DMS53 (cell line): ENCODE measurements around the gene DGKZ.

Experiments used
- DNase-seq: peaks from one replicate; lab custom pipeline; 2025; lab: John Stamatoyannopoulos, UW

DGKZ gene

DNA sequence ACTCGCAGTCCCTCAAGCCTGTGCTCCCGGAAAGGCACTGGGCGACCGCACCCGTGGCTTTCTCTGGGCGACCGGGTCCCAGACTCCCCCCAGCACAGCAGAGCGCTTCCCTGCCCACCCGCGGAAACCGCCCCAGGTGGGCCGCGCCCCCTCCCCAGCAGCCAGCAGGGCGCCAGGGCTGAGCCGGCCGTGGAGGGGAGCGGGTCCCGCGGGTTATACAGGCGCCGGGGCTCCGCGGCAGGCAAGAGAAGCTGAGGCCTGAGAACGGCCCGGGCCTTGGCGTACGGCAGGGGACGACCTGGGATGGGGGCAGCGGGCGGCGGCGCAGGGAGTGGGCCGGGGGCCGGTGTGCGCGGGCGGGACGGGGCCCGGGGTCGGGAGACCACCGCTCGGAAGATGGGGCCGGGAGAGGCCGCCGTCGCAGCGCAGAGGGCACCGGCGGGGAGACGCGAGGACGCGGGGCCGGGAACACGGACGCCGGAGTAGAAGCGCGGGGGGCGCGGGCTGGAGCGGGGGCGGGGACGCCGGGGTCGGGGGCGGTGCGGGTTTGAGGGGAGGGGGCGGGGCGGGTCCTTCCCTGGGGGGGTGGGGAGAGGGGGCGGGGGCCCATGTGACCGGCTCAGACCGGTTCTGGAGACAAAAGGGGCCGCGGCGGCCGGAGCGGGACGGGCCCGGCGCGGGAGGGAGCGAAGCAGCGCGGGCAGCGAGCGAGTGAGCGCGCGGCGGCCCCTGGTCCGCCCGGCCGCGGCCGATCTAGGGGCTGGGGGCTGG is 34.0 kb downstream of the DGKZ start, which contains the start of gene MDK:
TSS of gene MDK (plus strand) at position 622 of the 771 bp plus-strand sequence. CDS start 389 bp downstream, outside the sequence.
- DNase-seq = peak; percentile 70

DNA sequence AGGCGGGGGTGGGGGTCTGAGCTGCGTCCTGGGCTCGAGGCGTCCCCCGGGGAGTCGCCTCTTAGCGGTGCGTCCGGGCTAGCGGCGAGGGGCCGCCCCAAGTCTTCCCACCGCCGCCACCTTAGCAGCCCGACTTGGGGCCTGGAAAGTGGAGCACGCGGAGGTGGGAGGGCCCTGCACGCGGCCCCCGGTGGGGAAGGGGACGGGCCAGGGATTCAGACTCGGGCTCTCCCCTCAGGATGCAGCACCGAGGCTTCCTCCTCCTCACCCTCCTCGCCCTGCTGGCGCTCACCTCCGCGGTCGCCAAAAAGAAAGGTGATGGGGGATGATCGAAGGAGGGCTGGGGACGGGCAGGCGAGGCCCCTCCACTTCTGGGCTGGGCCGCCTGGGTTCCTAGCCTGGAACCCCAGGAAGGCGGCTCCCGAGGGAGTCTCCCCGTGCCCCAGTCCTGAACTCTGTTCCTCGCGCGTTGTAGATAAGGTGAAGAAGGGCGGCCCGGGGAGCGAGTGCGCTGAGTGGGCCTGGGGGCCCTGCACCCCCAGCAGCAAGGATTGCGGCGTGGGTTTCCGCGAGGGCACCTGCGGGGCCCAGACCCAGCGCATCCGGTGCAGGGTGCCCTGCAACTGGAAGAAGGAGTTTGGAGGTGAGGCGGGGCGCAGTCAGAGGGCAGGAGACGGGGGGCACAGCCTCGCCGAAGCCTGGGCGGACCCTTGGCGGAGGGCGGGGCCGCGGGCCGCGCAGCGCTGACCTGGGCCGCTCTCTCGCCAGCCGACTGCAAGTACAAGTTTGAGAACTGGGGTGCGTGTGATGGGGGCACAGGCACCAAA is 34.8 kb downstream of the DGKZ start:
- DNase-seq = peak; percentile 63

DNA sequence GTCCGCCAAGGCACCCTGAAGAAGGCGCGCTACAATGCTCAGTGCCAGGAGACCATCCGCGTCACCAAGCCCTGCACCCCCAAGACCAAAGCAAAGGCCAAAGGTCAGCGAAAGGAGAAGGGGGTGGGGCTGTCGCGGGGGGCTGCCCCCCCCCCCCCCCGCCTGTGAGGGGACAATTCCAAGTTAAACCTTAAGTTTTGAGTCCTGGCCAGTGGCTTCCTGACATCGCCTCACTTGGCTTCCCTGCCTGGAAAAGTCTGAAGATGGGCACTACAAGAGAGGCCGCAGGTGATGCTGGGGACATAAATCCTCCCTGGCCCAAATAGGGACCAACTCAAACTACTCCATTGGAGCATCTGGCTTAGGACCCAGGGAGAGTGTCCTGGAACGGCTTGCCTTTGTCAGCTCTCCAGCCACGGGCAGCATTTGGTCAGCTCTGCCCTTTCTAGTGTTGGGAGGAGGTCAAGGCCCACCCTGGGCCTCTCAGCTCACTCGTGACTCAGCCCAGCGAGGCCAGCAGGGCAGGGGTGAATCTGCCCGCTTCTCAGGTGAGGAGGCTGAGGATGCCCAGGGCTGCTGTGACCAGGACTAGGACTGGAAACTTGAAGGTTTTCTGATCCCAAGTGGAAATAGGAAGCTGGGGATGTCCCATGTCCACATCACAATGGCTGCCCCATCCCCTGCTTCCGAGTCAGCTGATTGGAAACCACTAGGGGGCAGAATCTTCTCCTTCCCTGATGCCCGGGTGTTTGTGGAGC is 35.6 kb downstream of the DGKZ start:
- DNase-seq = peak; percentile 63

DNA sequence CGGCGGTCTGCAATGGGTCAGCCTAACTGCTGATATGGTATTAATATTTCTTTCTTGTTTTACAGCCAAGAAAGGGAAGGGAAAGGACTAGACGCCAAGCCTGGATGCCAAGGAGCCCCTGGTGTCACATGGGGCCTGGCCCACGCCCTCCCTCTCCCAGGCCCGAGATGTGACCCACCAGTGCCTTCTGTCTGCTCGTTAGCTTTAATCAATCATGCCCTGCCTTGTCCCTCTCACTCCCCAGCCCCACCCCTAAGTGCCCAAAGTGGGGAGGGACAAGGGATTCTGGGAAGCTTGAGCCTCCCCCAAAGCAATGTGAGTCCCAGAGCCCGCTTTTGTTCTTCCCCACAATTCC is 36.1 kb downstream of the DGKZ start:
- no peak for DNase-seq

DNA sequence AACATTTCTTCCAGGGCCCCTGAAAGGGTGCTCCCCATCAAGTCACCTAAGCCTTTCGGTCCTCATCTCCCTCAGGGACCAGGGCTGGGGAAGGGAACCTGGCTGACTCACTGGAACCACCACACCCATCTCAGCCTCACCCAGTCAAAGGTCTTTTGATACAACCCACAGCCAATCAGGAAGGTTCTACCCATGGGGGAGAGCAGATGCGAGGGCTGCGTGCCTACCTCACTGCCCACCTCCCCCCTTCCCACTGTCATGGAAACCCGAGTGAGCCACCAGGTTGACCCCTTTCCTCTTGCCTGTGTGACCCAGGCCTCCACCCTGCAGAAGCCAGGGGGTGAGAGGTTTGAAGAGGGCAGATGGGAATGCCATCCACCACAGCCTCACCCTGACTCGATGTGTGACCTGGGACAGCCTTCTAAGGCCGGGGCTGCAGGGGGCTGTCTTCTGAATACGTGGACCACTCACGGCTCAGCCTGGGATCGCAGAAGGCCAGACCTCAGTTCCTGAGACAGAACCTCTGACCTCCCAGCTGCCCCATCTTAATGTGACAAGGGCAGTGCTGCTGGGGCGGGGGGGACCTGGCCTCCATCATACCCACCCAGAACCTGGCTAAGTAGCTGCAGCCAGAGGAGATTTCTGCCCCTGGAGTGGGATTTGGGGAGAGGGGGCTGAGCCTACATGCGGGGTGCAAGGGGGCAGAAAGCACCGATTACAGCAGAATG is 36.9 kb downstream of the DGKZ start:
- no peak for DNase-seq

DNA sequence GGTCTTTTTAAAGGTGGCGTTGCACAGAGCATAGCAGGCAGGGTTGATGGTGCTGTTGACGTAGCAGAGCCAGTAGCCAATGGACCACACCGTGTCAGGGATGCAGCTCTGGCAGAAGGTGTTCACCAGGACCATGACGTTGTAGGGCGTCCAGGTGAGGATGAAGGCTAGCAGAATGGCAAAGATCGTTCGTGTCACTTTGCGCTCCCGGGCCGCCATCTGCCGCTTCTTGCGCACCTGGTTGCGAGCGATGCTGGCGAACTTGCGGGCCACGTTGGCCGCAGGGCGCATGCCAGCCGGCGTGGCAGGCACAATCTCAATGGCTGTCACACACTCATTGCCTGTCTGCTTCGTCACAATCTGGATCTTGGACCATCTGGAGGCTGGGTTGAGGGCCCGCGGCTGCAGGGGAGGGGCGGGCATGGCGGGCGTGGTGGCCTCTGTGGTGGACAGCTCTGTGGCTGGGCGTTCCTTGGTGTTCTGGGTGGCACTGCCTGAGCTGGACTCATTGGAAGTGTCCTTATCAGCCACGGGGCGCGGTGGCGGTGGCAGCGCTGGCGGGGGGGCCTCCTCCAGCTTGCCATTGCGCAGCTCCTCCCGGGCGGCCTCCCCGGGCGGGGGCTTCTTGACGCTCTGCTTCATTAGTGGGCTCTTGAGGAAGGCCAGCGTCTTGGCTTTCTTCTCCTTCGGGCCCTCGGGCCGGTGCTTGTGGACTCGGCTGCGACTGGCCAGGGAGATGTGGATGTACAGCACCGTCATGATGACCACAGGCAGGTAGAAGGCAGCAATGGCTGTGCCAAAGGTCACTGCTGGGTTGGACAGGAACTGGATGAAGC is 38.1 kb downstream of the DGKZ start:
- no peak for DNase-seq

DNA sequence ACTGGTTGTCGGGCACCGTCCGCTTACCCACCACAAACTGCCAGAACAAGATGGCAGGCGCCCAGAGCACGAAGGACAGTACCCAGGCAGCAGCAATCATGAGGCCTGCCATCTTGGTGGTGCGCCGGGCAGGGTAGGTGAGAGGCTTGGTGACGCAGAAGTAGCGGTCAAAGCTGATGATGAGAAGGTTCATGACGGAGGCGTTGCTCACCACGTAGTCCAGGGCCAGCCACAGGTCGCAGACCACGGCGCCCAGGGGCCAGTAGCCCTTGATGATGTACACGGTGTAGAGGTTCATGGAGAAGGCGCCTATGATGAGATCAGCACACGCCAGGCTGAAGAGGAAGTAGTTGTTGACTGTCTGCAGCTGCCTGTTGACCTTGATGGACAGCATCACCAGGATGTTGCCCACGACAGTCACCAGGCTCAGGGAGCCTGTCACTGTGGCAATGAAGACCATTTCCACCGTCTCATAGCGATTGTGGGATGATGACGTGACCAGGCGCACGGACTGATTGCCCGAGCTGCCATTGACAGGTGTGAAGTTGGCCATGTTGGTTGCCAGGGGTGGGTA is 38.8 kb downstream of the DGKZ start:
- DNase-seq = peak; percentile 48

DNA sequence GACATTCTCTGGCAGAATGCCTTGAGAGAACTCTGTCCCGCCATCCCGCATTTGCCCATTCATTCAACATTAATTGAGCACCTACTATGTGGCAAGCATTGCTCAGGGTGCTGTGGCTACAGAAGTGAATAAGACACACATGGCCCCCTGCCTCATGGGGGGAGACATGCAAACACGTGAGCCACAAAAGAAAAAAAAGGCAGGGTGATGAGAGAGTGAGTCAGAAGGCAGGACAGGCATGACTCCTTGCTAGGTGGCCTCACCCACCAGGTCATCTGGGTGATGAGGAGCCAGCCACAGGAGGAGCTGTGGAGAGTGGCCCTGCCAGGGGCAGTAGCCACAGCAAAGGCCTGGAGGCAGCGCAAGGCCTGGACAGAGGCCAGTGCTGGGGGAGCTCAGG is 39.4 kb downstream of the DGKZ start:
- peak; percentile 26 for DNase-seq

DNA sequence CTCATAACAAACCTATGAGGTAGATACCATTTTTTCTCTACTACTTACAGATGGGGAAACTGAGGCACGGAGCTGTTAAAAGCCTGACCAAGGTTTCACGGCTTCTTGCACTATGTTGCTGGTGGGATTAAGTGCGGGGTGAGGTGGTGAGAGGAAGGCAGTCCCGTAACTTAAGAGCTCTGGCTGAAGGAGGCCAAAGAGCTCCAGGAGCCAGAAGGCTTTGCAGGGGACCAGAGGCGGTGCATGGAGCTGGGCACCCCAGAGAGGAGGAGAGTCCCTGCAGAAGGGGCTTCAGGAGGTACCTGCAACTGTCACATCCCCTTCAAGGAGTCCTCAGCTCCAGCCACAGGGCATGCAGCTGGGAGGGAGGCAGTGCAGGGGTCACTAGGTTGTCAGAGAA is 40.2 kb downstream of the DGKZ start:
- no peak for DNase-seq

DNA sequence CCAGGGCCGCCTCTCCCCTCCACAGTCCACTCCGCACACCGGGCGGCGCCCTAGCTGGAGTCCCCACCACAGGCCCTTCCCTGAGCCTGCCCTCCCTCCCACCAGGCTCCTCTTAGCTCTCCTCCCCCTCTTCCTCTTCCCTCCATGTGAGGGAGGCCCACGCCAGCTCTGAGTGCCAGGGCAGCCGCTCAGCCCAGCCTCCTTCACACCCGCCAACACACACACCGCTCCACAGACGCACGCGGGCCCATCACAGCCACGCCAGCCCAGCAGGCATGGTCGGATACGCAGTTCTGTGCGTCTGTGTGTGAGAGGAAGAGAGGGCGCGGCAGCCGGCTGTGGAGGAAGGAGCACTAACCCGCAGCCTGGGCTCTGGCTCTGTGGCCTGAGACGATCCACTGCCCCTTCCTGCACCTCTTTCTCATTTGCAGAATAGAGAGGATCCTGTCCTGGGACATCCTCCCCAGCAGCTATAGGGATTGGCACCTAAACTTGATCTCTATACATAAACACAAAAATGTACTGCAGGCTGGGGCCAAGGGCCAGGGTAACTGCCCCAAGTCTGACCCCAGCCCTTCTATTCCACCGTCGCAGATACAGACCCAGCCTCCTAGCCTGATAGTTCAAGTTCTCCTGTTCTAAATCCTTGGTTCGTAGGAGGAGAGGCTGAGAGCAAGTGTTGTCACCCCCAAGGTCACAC is 40.8 kb downstream of the DGKZ start:
- no peak for DNase-seq

DNA sequence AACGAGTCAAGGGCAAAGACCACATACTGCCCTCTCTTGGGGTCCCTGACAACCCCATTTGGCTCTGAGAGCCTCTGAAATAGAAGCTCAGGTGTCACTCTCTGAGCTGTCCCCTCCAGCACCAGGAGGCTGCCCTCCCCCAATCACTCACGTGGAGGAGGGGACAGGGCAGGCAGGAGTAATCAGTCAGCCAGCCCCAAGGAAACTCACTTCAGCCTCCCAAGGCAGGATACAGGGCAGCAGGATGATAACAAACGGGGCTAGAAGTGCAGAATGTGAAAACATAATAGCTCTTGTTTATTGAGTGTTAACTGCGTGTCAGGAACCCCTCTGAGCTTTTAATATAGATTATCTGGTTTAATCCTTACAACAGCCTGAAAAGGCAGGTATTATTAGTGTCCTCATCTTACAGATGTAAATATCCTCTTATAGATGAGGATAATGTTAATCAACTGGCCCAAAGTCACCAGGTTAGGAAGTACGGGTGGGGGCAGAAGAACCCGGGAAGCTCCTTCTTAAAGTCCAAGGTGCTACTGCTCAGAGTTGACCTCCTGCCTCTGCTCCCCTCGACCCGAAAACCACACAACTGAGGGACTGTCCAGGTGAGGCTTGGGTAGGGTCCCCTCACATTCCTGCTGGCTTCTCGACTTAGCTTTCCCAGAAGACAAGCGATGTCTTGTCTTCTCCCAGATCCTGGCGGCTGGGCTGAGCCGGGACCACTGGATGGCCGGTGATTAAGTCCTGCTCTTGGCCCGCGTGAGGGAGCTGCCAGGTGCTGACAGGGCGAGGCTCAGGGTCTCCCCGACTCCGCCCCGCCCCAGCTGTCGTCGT is 41.6 kb downstream of the DGKZ start:
- DNase-seq = no peak

DNA sequence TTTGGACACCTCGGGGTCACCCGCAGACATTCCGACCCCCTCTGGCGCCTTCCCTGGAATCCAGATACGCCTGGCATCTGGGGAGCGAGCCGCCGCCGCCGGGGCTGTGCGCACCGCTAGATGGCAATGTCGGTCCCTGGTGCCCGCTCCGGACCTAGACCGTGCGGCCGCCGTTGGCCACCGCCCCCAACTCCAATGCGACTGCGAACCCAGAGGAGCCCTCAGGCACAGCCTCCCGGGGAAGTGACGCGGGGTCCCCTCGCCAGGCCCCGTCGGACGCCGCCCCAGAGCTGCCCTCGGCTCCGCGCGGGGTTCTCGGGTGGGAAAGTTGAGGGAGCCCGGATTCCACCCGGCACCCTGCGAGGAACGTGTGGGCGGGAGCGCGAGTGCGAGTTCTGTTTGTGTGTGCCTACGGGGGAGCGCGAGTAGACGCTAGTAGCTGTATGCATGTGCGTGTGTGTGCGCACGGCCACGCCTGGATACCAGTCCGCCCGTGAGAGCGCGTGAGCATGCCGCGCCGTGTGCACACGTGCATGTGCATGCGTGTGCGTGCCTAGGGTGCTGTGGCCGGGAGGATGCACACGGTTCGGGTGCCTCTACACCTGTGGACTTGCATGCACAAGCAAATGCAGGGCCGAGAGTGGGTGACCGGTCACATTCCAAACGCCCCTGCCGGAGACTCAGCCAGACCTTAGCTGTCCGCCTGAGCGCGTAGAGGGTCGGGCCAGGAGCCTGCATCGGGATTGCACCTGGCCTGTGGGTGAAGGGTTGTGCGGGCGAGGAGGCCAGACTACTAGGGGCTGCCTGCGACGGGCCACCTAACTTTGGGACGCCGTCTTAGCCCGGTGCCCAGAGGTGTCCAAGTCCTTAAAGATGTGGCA is 42.4 kb downstream of the DGKZ start:
- DNase-seq = peak; percentile 89

DNA sequence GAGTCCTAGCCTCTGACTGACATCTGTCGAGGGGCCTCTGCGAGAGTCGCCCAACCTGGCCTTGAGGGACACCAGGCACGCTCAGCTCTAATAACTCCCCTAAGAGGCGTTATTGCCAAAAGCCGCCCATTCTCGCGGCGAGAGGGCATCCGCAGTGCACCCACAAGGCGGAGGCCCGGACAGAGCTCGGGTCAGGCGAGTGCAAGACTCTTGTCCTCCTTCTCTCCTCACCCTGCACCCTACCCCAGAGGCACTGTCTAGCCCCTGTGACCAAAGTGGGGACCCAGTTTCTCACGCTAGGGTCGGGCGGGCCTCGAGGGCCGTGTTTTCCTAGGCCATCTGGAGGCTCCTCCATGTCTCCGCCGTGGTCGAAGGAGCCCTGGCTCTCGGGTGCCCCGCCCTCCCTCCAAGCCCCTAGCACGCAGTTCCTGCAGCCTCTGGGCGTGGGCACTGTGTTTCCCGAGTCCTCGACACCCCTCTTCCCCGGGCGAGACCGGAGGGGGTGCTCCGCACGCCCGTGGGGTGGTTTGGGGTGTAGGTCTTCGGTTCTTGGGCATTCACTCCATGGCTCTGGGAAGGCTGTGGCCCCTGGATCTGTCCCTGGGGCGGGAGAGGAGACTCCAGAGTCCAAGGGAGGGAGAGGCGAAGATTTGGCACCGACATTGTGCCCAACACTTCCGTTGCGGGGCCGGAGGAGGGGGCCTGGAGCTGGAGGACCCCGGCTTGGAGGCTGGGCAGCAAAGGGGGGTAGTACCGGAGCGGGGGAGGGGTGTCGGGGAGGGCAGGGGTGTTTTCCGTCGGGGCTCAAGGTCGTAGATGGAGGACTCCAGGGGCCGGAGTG is 43.3 kb downstream of the DGKZ start:
- peak; percentile 63 for DNase-seq

DNA sequence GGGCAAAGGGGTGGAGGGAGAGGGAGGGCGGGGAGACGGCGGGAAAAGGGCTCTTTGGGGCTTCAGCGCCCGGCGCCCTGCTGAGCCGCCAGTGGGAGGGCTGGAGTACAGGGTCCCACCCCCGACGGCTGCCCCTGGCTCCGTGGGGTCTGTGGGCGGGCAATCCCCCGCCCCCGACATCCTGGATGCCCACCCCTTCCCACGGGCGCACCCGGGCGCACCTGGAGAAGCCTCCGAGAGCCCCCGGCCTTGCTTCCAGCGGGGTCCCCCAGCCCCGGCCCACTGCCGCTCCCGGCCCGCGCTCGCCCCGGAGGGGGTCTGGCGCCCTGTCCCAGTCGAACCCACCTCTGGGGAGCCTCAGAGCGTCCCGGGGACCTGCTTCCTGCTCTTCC is 43.9 kb downstream of the DGKZ start:
- DNase-seq = peak; percentile 38

DNA sequence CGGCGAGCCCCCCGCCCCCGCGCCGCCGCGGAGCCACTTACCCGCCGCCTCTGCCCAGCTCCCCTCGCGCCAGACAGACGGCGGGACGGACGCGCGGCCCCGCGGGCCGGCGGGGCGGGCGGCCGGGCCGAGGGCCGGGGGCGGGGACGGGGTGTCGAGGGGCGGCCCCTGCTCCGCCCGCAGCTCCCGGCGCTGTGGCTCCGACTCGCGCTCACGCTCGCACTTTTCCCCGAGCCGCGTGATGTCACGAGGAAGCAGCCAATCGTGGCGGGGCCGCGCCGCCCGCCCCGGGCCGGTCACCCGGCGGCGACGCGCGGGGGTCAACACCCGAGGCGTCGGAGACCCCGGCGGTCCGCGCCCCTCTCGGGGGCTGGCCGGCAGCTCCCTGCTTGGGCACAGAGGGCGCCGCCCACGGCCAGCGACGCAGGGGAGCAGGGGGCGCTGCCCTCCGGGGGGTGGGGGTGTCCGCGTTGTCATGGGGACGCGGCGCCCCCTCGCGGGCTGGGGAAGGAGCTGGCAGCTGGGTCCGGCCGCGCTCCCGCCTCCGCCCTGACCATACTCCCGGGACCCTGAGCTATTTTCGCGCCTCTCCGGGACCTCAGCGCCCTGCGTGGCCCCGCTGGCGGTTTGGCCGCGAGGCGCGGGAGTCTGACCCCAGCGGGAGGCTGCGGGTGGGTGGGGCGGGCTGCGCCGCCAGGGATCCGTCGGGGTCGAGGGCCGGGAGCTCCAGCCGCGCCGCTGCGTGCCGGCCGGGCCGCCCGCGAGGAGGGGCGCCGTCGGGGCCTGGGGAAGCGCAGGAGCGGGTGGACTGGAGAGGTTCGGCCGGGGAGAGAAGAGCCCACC is 44.5 kb downstream of the DGKZ start, which contains the start of gene CHRM4:
TSS of gene CHRM4 (minus strand) at position 199 of the 843 bp plus-strand sequence. CDS start 5,219 bp downstream, outside the sequence.
- peak; percentile 92 for DNase-seq
